Neuronal stem cell (in vitro differentiated cells): ENCODE results near the gene TMEM231.
"Not testable (repeated sequence)": the region's sequence is repeated elsewhere in the genome, so short reads cannot be mapped to it uniquely, and the experiment has no call there.

Experiments
- DNase-seq: peaks from one replicate; pipeline ENCODE4 v3.0.0-alpha.2; 2013; ENCODE audit warnings: low spot score
- H2AFZ ChIP-seq: one replicate; pipeline ENCODE4 v1.6.1; 2013; ENCODE audit warnings: mild to moderate bottlenecking, low read length, inconsistent platforms
- H2AK5ac ChIP-seq: 2 replicates; pipeline ENCODE4 v1.6.1; 2013; ENCODE audit warnings: low read depth, mild to moderate bottlenecking, inconsistent platforms, low read length, moderate library complexity, mixed read lengths
- H2BK120ac ChIP-seq: 2 replicates; pipeline ENCODE4 v1.6.1; 2013; ENCODE audit warnings: low read depth, mild to moderate bottlenecking, inconsistent platforms, low read length, moderate library complexity, mixed read lengths
- H2BK12ac ChIP-seq: one replicate; pipeline ENCODE4 v1.6.1; 2013; ENCODE audit warnings: low read length, inconsistent platforms
- H2BK15ac ChIP-seq: 2 replicates; pipeline ENCODE4 v1.6.1; 2013; ENCODE audit warnings: mild to moderate bottlenecking, low read length, inconsistent platforms, mixed read lengths
- H2BK5ac ChIP-seq: one replicate; pipeline ENCODE4 v1.6.1; 2013; ENCODE audit warnings: inconsistent platforms, mild to moderate bottlenecking, low read length, moderate library complexity
- H3K14ac ChIP-seq: one replicate; pipeline ENCODE4 v1.6.1; 2013; ENCODE audit warnings: low read length, inconsistent platforms
- H3K18ac ChIP-seq: 2 replicates; pipeline ENCODE4 v1.6.1; 2013; ENCODE audit warnings: low read length, inconsistent platforms
- H3K23ac ChIP-seq: 2 replicates; pipeline ENCODE4 v1.6.1; 2013; ENCODE audit warnings: low read depth, mild to moderate bottlenecking, mixed read lengths, low read length, inconsistent platforms; ENCODE audit not compliant: poor library complexity
- H3K27ac ChIP-seq: replicated peaks from 3 replicates; pipeline ENCODE4 v1.5.1; 2013; ENCODE audit warnings: low read length, inconsistent platforms
- H3K27me3 ChIP-seq, 3 experiments: 2 replicates each; pipeline ENCODE4 v1.6.1; 2013; ENCODE audit warnings: low read length in 3 of 3, mild to moderate bottlenecking in 2 of 3, inconsistent platforms in 1 of 3, low read depth in 1 of 3, mixed read lengths in 1 of 3, moderate library complexity in 1 of 3; ENCODE audit not compliant: control insufficient read depth in 3 of 3, insufficient read depth in 3 of 3
- H3K36me3 ChIP-seq, 2 donors: replicated peaks in 1 of 2; 2 replicates each; pipeline ENCODE4 v1.6.1; 2013; ENCODE audit warnings: low read length in 2 of 2; ENCODE audit not compliant: control insufficient read depth in 2 of 2, insufficient read depth in 2 of 2
- H3K4ac ChIP-seq: 2 replicates; pipeline ENCODE4 v1.6.1; 2013; ENCODE audit warnings: inconsistent platforms, mild to moderate bottlenecking, low read length, moderate library complexity
- H3K4me1 ChIP-seq, 2 donors: 1 replicate in 1 of 2; 2 replicates in 1 of 2; pipeline ENCODE4 v1.6.1; 2013; ENCODE audit warnings: low read length in 2 of 2, low read depth in 1 of 2; ENCODE audit not compliant: control insufficient read depth in 2 of 2, insufficient read depth in 1 of 2
- H3K4me2 ChIP-seq: one replicate; pipeline ENCODE4 v1.6.1; 2013; ENCODE audit warnings: mild to moderate bottlenecking, low read length, inconsistent platforms; ENCODE audit not compliant: insufficient read depth, poor library complexity, severe bottlenecking
- H3K4me3 ChIP-seq, 2 donors: 2 replicates each; pipeline ENCODE4 v1.5.1; 2013; ENCODE audit warnings: low read length in 2 of 2, mild to moderate bottlenecking in 2 of 2, inconsistent platforms in 1 of 2, moderate library complexity in 1 of 2
- H3K79me1 ChIP-seq: one replicate; pipeline ENCODE4 v1.6.1; 2013; ENCODE audit warnings: low read depth, mild to moderate bottlenecking, inconsistent platforms, low read length, moderate library complexity
- H3K9ac ChIP-seq: one replicate; pipeline ENCODE4 v1.6.1; 2013; ENCODE audit warnings: mild to moderate bottlenecking, low read depth, low read length, inconsistent platforms; ENCODE audit not compliant: poor library complexity
- H3K9me3 ChIP-seq, 2 donors: replicated peaks in 1 of 2; 2 replicates each; pipeline versions ENCODE3 to v1.6.1; 2013; ENCODE audit warnings: low read length in 2 of 2, mild to moderate bottlenecking in 2 of 2, inconsistent platforms in 1 of 2, low read depth in 1 of 2, mixed read lengths in 1 of 2, moderate library complexity in 1 of 2; ENCODE audit not compliant: control insufficient read depth in 2 of 2, insufficient read depth in 1 of 2
- H4K8ac ChIP-seq: one replicate; pipeline ENCODE4 v1.6.1; 2013; ENCODE audit warnings: low read depth, mild to moderate bottlenecking, inconsistent platforms, low read length, moderate library complexity
- H4K91ac ChIP-seq: one replicate; pipeline ENCODE4 v1.6.1; 2013; ENCODE audit warnings: low read length, low read depth, mild to moderate bottlenecking, inconsistent platforms; ENCODE audit not compliant: poor library complexity
- WGBS, 2 donors: extraction: QIAGEN DNeasy Blood & Tissue Kit; methylation state at CpG; one replicate each; pipeline ENCODE4 v1.1.7; 2013; ENCODE audit warnings: missing lambda C conversion rate in 2 of 2, mixed read lengths in 1 of 2; ENCODE audit not compliant: insufficient read length in 2 of 2, insufficient replicate concordance in 1 of 2; ENCODE audit errors: extremely low coverage in 2 of 2; 5-methylcytosine and 5-hydroxymethylcytosine counted together

TMEM231 gene

GRCh38 chr16:75593825-75594820, 38.1 kb upstream of the TMEM231 start:
- Histone ChIP-seq H4K8ac (no peak overlapping the region), H3K36me3 (peaks cover 7 to 48% of the 10 kb centered on the region in 2 donors), H3K4me3 (no peak overlapping the region), H3K4me2 (no peak overlapping the region), H2AFZ (no peak overlapping the region), H3K4ac (no peak overlapping the region), H3K79me1 (no peaks in the 10 kb centered on the region), H2BK12ac (no peak overlapping the region), H3K9me3 (peaks cover 0 to 2% of the 10 kb centered on the region in 2 donors), H3K27me3 (no peaks in the 10 kb centered on the region), H3K4me1 (peaks cover 0 to 13% of the 10 kb centered on the region in 2 donors), H3K14ac (no peak overlapping the region), H3K18ac (no peak overlapping the region), H2AK5ac (no peak overlapping the region), H3K23ac (no peak overlapping the region), H2BK15ac (no peak overlapping the region), H4K91ac (no peak overlapping the region), H2BK120ac (no peak overlapping the region), H2BK5ac (no peak overlapping the region), H3K27ac (peak overlapping the region; percentile 11), H3K9ac (no peak overlapping the region)
- no peak for DNase-seq
- WGBS, 2 donors, result no CpG with 5 or more reads among the region's 17 CpGs

DNA sequence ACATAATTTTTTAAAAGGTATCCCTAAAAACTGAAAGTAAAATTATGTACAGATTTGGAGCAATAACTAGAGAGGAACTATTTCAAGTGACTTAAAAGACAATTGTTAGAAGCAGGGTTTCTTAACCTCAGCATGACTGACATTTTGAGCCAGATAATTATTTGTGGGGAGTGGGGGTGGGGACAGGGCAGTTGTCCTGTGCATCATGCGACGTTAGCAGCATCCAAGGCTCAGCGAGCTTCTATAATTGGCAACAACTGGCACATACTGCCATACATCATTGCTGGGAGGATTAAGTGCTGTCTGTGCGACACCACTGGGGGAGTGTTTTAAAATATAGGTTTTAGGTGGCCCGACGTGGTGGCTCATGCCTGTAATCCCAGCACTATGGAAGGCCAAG, 37.3 kb upstream of the TMEM231 start:
- no peak for DNase-seq
- Histone ChIP-seq H2BK12ac (no peak overlapping the region), H4K8ac (no peak overlapping the region), H3K79me1 (no peaks in the 10 kb centered on the region), H2BK5ac (no peak overlapping the region), H3K27me3 (no peaks in the 10 kb centered on the region), H3K9me3 (peaks cover 0 to 2% of the 10 kb centered on the region in 2 donors), H3K9ac (no peak overlapping the region), H3K4me1 (peaks cover 0 to 18% of the 10 kb centered on the region in 2 donors), H3K23ac (no peak overlapping the region), H2BK15ac (no peak overlapping the region), H2BK120ac (no peak overlapping the region), H2AFZ (no peak overlapping the region), H3K4me3 (no peak overlapping the region), H3K14ac (no peak overlapping the region), H3K27ac (no peak overlapping the region), H3K4ac (no peak overlapping the region), H3K36me3 (peaks cover 7 to 49% of the 10 kb centered on the region in 2 donors), H4K91ac (no peak overlapping the region), H2AK5ac (no peak overlapping the region), H3K18ac (no peak overlapping the region), H3K4me2 (no peak overlapping the region)
- no CpG with 5 or more reads among the region's 6 CpGs for WGBS, 2 donors

DNA sequence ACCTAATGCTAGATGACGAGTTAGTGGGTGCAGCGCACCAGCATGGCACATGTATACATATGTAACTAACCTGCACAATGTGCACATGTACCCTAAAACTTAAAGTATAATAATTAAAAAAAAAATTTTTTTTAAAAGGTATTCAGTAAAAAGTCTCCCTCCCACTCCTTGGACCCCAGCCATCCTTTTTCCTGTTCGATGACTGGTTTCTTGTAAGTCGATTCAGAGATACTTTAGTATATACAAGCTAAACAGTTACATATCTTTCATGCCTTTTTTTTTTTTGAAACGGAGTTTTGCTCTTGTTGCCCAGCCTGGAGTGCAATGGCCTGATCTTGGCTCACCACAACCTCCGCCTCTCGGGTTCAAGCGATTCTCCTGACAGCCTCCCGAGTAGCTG, 35.9 kb upstream of the TMEM231 start:
- H2BK15ac ChIP-seq, H4K8ac ChIP-seq, H3K14ac ChIP-seq, H3K18ac ChIP-seq, H2AK5ac ChIP-seq, DNase-seq, H3K79me1 ChIP-seq, H3K27me3 ChIP-seq, H2BK120ac ChIP-seq, H2BK12ac ChIP-seq, H2BK5ac ChIP-seq, H3K27ac ChIP-seq, H3K4me3 ChIP-seq, H3K23ac ChIP-seq, H2AFZ ChIP-seq, H3K4me2 ChIP-seq, H3K9ac ChIP-seq, H3K4ac ChIP-seq, H4K91ac ChIP-seq, H3K9me3 ChIP-seq: not testable (repeated sequence)
- peaks cover 1 to 38% of the 10 kb centered on the region in 2 donors for H3K36me3 ChIP-seq
- no CpG with 5 or more reads among the region's 9 CpGs for WGBS, 2 donors
- H3K4me1 ChIP-seq, result peaks cover 0 to 18% of the 10 kb centered on the region in 2 donors
